ENCODE results near the gene ADAMTS16.
"Not testable (repeated sequence)": the region's sequence is repeated elsewhere in the genome, so short reads cannot be mapped to it uniquely, and the experiment has no call there.

Gene ADAMTS16, protein sequence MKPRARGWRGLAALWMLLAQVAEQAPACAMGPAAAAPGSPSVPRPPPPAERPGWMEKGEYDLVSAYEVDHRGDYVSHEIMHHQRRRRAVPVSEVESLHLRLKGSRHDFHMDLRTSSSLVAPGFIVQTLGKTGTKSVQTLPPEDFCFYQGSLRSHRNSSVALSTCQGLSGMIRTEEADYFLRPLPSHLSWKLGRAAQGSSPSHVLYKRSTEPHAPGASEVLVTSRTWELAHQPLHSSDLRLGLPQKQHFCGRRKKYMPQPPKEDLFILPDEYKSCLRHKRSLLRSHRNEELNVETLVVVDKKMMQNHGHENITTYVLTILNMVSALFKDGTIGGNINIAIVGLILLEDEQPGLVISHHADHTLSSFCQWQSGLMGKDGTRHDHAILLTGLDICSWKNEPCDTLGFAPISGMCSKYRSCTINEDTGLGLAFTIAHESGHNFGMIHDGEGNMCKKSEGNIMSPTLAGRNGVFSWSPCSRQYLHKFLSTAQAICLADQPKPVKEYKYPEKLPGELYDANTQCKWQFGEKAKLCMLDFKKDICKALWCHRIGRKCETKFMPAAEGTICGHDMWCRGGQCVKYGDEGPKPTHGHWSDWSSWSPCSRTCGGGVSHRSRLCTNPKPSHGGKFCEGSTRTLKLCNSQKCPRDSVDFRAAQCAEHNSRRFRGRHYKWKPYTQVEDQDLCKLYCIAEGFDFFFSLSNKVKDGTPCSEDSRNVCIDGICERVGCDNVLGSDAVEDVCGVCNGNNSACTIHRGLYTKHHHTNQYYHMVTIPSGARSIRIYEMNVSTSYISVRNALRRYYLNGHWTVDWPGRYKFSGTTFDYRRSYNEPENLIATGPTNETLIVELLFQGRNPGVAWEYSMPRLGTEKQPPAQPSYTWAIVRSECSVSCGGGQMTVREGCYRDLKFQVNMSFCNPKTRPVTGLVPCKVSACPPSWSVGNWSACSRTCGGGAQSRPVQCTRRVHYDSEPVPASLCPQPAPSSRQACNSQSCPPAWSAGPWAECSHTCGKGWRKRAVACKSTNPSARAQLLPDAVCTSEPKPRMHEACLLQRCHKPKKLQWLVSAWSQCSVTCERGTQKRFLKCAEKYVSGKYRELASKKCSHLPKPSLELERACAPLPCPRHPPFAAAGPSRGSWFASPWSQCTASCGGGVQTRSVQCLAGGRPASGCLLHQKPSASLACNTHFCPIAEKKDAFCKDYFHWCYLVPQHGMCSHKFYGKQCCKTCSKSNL

DNA sequence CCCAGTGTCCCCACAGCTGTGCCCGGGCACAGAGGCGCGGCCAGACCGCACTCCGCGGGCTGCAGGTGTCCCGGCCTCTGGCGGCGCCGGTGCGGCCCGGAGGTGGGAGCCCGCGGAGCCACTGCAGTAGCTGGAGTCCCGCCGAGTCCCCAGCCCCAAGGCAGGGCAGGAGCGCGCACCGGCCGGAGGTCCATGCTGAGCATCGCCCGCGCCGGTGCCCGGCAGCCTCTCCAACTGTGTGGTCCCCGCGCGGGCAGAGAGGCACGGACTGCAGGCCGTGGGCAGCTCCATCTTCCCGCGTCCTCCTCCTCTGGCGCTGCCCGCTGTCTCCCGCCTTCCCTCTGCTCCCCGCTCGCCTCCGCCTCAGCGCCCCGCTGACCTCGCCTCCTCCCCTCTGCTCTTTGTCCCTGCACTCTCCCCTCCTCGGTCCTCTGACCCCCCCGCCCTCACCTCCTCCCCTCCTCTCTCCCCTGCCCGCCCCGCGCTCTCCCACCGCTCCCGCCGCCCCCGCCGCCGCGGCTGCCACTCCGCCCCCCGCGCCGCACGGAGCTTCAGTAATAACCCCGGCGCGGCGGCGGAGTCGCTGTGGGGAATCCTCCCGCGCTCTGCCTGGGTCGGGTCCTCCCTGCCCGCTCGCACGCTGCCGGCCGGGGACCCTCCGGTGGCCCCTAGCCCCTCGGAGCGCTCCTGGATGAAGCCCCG is at the start of gene ADAMTS16:
ADAMTS16 (plus strand) TSS at position 554 of the 702 bp plus-strand sequence; CDS start at position 692, 138 bp downstream.
- no peak for DNase-seq (ENCODE audit: low spot score)

DNA sequence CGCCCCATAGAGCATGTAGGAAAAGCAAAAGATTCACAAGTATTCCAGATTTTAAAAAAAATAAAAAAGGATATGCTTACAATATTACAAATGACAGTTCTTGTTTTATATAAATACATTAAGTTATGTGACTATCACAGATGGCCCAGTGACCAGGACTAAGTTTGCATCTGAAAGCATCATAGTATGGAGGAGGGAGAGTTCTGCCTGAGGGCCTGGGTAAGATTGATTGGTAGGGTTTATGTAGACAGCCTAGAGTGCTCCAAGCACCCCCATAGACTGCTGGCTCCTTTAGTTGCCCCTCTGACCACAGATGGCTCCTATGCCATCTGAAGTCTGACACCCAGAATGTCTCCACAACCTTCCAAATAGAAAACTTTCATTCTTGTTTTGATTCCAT is 48.0 kb upstream of the ADAMTS16 start:
- no peak for DNase-seq (ENCODE audit: low spot score)

DNA sequence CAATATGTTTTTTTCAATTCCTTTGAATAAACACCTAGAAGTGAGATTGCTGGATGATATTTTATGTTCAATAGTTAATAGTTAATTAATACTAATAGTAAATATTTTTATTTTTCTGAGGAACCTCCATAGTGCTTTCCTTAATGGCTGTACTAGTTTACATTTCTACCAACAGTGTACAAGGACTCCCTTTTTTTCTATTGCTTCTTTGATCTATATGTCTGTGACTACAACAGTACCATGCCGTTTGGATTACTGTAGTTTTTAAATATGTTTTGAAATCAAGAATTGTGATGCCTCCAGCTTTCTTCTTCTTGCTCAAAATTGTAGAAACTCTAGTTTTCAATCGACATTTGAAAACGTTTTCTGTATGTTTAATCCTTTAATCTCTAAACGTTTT is 39.5 kb upstream of the ADAMTS16 start:
- DNase-seq (ENCODE audit: low spot score): no peak

DNA sequence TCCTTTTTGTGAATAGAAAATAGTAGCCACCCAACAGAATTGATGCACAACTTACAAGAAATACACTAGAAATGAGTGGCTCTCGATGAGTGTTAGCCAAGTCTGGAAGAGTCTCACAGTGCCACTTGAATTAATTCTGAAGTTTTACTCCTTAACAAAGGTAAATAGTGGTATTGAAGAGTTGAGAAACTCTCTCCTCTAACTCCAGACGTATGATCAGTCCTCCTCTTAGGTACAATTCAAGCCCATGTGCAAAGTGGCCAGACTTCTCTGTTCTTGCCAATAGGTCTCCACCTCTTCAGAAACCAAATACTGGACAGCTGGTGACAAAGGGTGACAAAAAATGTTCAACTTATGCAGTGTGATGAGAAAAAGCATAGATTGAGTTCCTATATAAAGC is 38.5 kb upstream of the ADAMTS16 start:
- DNase-seq (ENCODE audit: low spot score): no peak

DNA sequence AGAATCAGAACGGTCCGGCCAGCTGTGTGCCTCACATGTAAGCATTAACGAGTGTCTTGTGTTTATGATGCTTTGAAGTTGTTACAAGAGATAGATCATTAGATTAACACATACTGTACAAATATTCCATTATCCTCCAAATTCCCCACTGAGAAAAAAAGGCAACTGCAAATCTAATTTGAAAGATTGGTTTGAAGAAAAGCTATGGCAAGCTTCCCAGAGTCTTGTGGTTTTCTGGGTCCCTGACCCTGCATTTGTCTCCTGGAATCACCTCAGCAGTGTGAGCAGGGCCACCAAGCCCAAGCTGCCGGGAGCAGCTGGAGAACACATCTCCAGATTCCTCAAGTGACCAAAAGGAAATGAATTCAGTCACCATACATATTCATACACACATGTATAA is 36.9 kb upstream of the ADAMTS16 start:
- no peak for DNase-seq (ENCODE audit: low spot score)

DNA sequence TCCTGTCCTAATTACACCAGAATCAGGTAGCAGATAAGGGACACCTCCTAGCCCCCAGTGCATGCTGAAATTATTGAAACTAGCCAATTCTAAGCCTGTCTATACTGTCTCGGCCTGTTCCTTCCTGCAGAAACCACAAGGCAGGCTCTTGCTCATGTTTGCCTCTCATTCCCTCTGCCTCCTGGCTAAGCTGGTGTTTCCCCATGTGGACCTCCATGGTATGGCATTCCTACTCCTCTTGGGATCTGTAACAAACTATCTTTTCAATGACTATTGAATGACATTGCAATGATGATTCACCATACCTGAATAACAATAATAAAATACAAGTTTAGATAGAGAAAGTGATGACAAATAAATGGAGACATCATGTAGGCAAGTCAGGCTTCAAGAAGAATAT is 35.6 kb upstream of the ADAMTS16 start:
- DNase-seq (ENCODE audit: low spot score): no peak

DNA sequence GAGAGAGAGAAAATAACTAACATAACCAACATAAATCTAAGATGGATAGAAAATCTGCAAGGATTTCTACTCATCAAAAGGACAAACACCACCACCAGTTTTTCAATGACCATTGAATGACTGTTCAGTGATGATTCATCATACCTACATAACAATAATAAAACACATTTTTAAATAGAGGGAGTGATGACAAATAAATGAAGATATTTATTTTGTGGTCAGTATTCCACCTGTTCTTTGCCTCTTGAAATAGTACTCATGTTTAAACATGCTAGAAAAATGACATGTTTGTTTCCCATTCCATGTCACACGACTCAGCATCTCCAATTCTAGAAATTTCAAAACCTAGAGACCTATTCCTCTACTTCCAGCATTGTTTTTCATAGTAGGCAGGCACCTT is 34.6 kb upstream of the ADAMTS16 start:
- no peak for DNase-seq (ENCODE audit: low spot score)

DNA sequence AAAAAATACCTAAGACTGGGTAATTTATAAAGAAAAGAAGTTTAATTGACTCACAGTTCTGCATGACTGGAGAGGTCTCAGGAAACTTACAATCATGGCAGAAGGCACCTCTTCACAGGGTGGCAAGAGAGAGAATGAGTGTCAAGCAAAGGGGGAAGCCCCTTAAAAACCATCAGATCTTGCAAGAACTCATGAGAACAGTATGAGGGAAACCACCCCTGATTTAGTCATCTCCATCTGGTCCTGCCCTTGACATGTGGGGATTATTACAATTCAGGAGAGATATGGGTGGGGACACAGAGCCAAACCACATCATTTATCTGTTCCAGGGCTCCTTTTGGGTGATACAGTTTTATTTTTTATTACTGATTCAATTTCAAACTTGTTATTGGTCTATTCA is 23.2 kb upstream of the ADAMTS16 start:
- DNase-seq (ENCODE audit: low spot score): no peak

DNA sequence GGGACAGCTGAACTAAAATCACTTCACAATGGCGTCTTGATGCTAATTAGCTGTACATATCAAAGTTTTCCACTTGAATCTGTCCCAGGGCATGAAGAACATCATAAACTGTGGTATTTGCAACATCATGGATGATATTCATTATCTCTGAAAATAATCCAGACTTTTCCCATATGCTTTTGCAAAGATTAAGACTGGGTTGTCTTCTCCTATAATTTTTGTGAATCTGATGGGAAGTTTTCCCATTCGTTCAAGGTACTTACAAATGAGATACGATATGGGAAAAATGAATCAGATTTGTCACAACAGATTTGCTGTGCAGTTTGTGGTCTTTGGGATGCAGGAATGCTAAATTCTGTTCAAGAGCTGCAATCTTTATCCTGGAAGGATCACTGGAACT is 17.4 kb upstream of the ADAMTS16 start:
- no peak for DNase-seq (ENCODE audit: low spot score)

DNA sequence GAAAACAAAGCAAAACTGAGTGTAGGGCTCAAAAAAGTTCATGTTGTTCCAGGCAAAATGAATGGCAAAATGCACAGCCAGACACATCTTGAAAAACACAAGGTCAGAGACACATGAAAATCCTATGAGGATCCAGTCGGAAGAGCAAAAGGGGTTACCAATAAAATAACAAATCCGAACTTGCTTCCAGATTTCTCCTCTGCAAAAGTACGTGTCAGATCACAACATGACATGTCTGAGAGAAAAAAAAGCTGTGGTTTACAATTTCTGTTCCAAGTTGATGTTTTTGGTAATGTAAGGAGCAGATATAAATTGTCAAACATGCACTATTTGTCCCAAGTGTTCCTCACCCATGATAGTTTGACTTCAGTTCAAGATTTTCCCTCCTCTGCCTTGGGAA is 15.9 kb upstream of the ADAMTS16 start:
- DNase-seq (ENCODE audit: low spot score): no peak

DNA sequence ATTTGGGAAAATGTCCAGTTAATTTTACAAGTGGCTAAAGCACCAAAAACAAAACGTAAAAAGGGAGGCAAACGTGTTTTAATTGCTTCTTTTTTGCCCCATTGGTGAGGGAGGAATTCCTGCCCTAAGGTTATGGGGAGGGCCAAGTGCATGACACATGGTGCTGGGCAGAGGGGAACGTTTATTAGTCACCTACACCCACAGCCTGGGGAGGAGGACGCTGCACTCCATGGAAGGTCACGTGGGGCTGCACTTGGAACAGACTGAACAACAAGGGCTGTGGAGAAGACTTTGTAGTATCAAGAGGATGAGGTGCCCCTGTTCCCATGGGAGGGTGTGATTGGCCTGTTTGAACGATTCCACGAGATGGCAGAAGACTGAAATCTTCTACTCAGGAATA is 13.7 kb upstream of the ADAMTS16 start:
- no peak for DNase-seq (ENCODE audit: low spot score)

DNA sequence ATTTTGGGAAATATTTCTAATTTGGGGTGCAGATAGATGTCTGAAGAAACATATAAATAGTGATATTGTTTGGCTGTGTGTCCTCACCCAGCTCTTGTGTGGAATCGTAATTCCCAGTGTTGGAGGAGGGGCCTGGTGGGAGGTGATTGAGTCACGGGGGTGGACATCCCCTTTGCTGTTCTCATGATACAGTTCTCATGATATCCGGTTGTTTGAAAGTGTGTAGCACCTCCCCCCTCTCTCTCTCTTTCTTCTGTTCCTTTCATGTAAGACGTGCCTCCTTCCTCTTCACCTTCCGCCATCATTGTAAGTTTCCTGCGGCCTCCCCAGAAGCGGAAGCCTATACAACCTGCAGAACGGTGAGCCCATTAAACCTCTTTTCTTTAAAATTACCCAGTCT is 11.4 kb upstream of the ADAMTS16 start:
- DNase-seq (ENCODE audit: low spot score): no peak

DNA sequence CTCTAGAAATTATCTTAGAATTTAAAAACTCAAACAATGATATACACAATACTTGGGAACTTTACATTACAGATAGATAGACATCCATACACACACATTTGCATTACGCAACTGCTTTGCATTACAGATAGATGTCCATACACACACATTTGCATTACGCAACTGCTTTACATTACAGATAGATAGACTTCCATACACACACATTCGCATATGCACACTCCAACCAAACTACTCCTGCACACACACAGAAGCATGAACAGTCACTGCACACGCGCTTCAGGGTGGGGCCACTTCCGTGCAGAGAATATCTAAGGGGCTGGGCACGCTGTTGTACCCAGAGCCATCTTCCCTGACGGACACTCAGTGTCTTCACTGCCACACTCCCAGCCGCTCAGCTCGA is 7.9 kb upstream of the ADAMTS16 start:
- no peak for DNase-seq (ENCODE audit: low spot score)

DNA sequence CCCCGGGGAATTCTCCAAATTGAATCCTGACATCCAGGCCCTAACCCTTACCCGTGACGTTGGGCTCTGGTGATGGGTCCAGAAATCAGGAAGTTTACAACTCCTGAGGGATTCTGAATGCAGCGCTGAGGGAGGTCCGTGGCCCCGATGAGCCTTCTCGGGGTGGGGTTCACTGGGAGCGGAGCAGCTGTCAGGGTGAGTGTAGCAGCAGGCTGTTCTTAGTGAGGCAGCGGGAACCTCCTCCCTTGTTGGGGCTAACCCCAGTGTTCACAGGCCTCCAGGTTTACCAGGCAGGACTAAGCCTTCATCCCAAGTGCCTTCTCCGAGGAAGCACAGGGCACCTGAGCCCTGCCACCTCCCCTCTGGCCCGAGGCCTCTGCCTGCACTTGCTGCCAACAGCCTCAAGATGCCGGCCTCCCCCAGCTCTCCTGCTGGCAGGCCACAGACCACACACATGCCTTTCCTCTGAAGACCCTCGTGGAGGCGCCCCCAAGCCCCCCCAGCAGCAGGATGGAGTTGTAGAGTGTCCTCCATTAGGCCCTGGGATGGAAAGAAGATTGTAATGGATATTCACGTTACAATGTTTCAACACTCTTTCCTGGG is 7.3 kb upstream of the ADAMTS16 start:
- no peak for DNase-seq (ENCODE audit: low spot score)

DNA sequence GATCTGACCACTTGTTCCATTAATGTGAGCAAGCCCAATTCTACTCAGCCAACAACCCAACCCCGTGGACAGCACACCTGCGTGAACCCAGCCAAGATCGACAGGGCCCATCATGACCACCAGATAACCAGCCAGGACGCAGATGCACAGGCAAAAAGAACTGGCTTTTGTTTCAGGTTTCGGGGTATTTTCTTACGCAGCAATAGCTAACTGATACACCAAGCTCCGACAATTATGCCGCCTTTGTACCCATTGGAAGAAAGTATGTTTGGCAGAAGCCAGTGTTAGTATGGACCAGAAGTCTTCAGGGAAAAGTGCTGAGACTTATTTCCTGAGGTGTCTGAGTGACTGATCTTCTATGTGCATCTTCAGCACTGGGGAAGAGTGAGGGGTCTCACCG is 6.0 kb upstream of the ADAMTS16 start:
- no peak for DNase-seq (ENCODE audit: low spot score)

DNA sequence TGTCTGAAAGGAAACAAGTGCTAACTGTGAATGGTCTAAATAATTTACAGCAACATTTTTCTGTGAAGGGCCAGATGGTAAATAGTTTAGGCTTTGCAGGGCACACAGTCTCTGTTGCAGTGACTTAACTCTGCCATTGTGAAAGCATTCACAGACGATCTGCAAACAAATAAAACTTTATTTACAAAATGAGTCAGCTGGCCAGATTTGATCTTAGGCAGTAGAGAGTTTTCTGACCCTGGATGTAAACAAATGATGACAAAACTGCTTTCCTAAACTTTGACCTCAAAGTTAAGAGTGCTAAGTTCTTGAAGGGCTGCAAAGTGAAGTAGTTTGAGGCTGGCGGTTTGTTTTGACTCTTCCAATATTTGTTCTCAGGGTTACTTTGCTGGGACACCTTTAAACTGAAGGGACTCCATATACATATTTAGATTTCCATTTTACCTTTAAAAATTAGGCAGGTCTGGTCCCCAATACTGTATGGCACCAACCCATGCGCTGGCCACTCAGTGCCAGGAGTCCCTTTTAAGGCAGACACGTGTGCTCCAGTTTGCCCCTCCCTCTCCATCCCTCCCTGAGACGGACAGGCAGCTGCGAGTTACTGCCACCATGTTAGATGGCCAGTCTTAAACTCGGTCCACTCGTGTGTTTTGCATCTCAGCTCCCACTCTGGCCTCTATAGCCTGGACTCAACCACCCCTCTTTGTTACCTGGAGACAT is 4.0 kb upstream of the ADAMTS16 start:
- DNase-seq (ENCODE audit: low spot score): no peak

DNA sequence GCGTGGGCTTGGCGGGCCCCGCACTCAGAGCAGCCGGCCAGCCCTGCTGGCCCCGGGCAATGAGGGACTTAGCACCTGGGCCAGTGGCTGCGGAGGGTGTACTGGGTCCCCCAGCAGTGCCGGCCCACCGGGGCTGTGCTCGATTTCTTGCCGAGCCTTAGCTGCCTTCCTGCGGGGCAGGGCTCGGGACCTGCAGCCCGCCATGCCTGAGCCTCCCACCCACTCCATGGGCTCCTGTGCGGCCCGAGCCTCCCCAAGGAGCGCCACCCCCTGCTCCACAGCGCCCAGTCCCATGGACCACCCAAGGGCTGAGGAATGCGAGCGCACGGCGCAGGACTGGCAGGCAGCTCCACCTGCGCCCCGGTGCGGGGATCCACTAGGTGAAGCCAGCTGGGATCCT is 2.3 kb upstream of the ADAMTS16 start:
- DNase-seq (ENCODE audit: low spot score): not testable (repeated sequence)

DNA sequence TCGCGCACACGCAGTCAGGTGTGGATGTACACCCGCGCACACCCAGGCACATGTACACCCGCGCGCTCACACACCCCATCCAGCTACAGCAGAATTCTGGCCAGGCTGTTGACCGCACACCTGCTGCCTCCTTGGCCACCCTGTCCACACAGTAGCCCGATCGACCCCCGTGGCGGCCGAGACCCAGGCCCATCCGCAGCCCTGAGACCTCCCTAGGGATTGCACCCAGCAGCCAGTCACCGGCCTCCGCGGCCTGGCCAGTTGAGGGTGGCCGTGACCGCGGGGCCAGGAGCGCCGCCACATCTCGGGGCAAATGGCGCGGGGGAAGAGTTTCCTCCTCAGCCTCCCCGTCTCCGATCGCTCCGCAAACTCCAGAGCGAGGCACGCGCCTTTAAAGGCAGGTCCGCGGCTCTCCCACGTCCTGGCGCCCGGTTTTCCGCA is 774 bp upstream of the ADAMTS16 start:
- DNase-seq (ENCODE audit: low spot score): no peak

DNA sequence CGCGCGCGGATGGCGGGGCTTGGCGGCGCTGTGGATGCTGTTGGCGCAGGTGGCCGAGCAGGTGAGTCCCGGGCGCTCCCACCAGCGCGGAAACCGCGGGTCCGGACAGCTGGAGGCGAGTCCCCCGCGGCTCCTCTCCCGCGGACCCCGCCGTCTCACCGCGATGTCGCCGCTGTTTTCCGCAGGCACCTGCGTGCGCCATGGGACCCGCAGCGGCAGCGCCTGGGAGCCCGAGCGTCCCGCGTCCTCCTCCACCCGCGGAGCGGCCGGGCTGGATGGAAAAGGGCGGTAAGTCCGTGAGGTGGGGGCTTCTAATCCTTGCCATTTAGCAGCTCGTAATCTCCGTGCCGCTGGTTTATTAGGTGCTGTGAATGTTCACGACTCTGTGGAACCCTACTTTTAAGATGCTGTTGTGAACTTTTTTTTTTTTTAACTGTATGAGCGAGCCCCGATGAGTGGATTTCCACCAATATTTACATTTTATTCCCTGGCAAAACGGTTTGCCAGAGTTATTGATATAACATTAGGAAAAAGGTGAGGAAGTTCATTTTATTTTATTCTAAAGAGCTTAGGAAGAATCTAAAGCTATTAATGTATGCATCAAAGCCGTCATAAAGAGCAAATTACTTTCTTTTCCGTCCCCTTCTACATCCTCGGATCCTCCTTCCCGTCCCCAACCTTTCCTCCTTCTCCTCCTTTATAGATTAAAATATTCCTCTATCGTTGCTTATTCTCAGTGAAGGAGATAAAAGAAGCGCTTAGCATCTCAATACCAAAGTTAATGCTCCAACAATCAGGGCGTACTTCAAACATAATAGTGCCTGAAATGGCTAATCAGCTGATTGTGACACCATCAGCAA is 579 bp downstream of the ADAMTS16 start:
- no peak for DNase-seq (ENCODE audit: low spot score)

DNA sequence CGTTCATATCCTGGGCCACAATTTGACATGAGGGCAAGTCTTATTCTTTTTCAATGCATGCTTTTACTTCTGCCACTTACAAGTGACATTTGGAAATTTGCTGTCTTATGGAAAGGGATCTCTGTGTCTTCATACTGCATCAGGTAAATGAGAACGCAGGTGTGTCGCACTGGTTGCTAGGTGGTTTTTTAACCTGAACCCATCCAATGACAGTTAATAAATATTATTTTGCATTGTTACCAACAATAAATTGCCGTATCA is 1.1 kb downstream of the ADAMTS16 start:
- no peak for DNase-seq (ENCODE audit: low spot score)

All from putamen (tissue), 1 donor.